Prostate gland (tissue), 2 donors: ENCODE data around the gene DNPEP. TPM values are rescaled to one million over a fixed set of nuclear protein-coding genes. Genes with fewer than 3 reads are reported as not detected.
A peak's percentile ranks its signal among the peaks of the same experiment; 100 is the strongest.

Source experiments
- DNase-seq: peaks from one replicate; pipeline ENCODE4 v3.0.0-alpha.2; 2019; ENCODE audit warnings: low spot score
- H3K27ac ChIP-seq, 2 donors: fragments of 200-600 bp; sonication (generic); 2 replicates each; pipeline ENCODE4 v1.5.1; 2017 to 2019
- H3K27me3 ChIP-seq: fragments of 200-600 bp; sonication (generic); replicated peaks from 2 replicates; pipeline ENCODE4 v1.5.1; 2019; ENCODE audit not compliant: insufficient read depth
- H3K36me3 ChIP-seq, 2 donors: fragments of 200-600 bp; sonication (generic); 1 replicate in 1 of 2; 2 replicates in 1 of 2; pipeline versions ENCODE4 v1.5.1 to v1.8.1; 2017 to 2019
- H3K4me1 ChIP-seq: fragments of 200-600 bp; sonication (generic); replicated peaks from 2 replicates; pipeline ENCODE4 v1.5.1; 2019
- H3K4me3 ChIP-seq, 2 donors: fragments of 200-600 bp; sonication (generic); 2 replicates each; pipeline ENCODE4 v1.5.1; 2017 to 2019
- H3K9me3 ChIP-seq: fragments of 200-600 bp; sonication (generic); 2 replicates; pipeline ENCODE4 v1.5.1; 2017
- POLR2A ChIP-seq: fragments of 450-650 bp; IDR thresholded peaks from one replicate; pipeline ENCODE4 v1.6.1; 2016; ENCODE audit warnings: antibody characterized with exemption, mild to moderate bottlenecking
- POLR2AphosphoS5 ChIP-seq: sonication (generic); formaldehyde crosslinking; IDR thresholded peaks from one replicate; pipeline ENCODE4 v1.6.1; 2017; ENCODE audit warnings: antibody characterized with exemption
- WGBS: methylation state at CpG from one replicate; pipeline ENCODE4 v1.1.5; 2018; 5-methylcytosine and 5-hydroxymethylcytosine counted together
- intact Hi-C: fragments of 100-400 bp; cut with DNase I; formaldehyde crosslinking; loops from one replicate; pipeline ENCODE4 v1.14.2; 2022
- total RNA-seq, 2 donors: library from RNA; depleted of rRNA; stranded (reverse); fragments of >200 nt; gene quantifications; one replicate each; pipeline ENCODE4 v1.1.0, GENCODE V29; 2016
- TF ChIP-seq, protein P1 (sequence below), 4 experiments: fragments of 200-600 bp in 2 of 4; fragments of 450-650 bp in 2 of 4; sonication (generic) in 2 of 4; IDR thresholded peaks; 1 replicate in 3 of 4; 2 replicates in 1 of 4; pipeline ENCODE4 v1.5.1; 2016 to 2019; ENCODE audit warnings: antibody characterized with exemption in 4 of 4, mild to moderate bottlenecking in 2 of 4, moderate library complexity in 2 of 4

Gene DNPEP
- total RNA-seq = 10 to 100 TPM; 54.1 to 82.4 TPM

DNA sequence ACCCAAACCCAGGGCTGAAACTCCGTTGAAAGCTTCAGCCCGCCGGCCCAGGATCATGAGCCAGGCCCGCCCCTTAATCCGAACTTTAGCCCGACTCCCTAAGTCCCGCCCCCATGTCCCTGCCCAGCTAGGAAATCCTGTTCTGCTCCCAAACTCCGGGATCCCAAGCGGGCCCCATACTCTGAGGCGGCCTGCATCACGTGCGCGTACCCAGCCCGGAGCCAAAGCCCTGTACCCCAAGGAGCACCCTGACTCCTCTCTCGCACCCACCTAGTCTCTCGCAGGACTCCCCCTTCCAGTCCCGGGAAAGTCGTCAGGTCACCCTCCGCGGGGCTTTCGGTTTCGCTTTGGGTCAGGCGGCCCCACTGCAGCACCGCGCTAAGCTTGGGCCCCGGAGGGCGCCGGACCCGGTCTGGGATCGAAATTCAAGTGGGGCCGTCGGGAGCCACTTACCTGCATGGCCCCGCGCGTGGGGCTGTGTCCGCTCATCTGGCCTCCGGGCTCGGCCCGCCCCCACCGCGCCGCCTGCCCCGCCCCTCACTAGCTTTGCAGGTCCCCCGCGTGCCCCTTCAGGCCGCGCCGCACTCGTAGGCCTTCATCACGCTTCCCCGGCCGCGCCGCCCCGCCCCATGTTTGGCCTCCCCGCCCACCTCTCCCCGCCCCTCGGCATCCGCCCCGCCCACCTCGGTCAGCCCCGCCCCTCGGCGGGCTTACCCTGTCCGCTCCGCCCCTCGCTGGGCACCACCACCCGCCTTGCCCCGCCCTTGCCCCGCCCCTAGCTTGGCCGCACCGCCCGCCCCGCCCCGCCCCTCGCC lies at the start of gene DNPEP:
Gene DNPEP (minus strand): TSS at position 607 of the 815 bp plus-strand sequence. CDS start 118 bp downstream, at position 489.
- H3K4me1 ChIP-seq = no peaks in the 10 kb centered on the region
- intact Hi-C loops = loop anchor here (5.0 kb wide), 1 partner anchor 210 kb away; the partner anchor contains the start of genes CNPPD1 and RETREG2
- peak within 1 kb of the TSS; percentile 91 to 94 for H3K27ac ChIP-seq
- H3K27me3 ChIP-seq = no peaks in the 10 kb centered on the region
- peak; percentile 34 for TF ChIP-seq POLR2AphosphoS5
- TF ChIP-seq, protein P1, sequence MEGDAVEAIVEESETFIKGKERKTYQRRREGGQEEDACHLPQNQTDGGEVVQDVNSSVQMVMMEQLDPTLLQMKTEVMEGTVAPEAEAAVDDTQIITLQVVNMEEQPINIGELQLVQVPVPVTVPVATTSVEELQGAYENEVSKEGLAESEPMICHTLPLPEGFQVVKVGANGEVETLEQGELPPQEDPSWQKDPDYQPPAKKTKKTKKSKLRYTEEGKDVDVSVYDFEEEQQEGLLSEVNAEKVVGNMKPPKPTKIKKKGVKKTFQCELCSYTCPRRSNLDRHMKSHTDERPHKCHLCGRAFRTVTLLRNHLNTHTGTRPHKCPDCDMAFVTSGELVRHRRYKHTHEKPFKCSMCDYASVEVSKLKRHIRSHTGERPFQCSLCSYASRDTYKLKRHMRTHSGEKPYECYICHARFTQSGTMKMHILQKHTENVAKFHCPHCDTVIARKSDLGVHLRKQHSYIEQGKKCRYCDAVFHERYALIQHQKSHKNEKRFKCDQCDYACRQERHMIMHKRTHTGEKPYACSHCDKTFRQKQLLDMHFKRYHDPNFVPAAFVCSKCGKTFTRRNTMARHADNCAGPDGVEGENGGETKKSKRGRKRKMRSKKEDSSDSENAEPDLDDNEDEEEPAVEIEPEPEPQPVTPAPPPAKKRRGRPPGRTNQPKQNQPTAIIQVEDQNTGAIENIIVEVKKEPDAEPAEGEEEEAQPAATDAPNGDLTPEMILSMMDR (IDR thresholded peaks at IDR 0.05) = peak in 1 of 4 experiments; percentile 3
- TF ChIP-seq POLR2A = peak; percentile 42
- no peaks in the 10 kb centered on the region for H3K9me3 ChIP-seq
- peak within 1 kb of the TSS; percentile 79 to 89 for H3K4me3 ChIP-seq
- DNase-seq = peak; percentile 94
- H3K36me3 ChIP-seq = peaks cover 4 to 9% of the 10 kb centered on the region in 2 donors
- WGBS = under 1% methylated on average over 70 of the region's 76 CpGs

DNA sequence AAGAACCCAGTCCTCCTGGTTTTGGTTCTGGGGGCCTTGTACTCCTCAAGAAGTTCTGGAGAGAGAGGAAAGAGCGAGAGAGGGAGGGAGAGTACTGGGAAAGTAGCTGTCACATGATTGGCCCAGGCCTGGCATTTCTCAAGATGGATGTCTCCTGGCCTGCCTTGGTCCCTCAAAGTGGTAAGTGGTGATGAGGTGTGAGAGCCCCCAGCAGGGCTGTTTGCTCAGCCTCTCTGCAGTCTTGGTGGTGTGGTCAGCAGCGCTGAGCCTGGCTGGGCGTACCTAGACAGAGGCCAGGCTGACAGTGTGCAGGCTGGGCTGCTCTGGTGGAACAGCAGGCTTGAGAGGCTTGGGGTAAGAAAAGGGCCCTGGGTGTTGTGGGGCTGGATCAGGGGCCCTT lies 49.4 kb upstream of the DNPEP start:
- no peaks in the 10 kb centered on the region for H3K27me3 ChIP-seq
- no peaks in the 10 kb centered on the region for H3K4me1 ChIP-seq
- H3K9me3 ChIP-seq = no peaks in the 10 kb centered on the region
- intact Hi-C loops = no loop called here
- DNase-seq = no peak
- H3K36me3 ChIP-seq = no peaks in the 10 kb centered on the region
- WGBS = 63% methylated on average over 3 of the region's 3 CpGs
- H3K27ac ChIP-seq = peak overlapping the region in 1 of 2 donors; percentile 64
- H3K4me3 ChIP-seq = no peak overlapping the region
- TF ChIP-seq POLR2A (no peak), POLR2AphosphoS5 (no peak)
- TF ChIP-seq, protein P1 (IDR thresholded peaks at IDR 0.05) = no peak

DNA sequence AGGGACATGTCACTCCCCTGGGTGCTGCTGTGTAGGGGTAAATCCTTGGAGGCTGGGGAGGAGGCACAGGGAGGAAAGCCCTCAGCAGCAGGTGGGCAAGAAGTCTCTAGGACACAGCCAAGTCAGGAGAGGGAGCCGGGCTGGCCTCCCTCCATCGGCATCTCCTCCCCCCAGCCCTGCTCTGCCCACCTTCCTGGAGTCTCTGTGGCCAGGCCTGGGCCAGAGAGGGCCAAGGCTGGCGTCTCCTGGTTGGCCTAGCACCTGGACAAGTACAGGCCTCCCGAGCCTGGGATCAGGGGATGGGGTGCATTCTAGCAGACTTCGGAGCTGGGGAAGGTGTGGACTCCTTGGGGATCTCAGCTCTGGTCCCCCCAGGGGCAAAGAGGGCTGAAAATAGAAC lies 48.8 kb upstream of the DNPEP start:
- Histone ChIP-seq H3K9me3 (no peaks in the 10 kb centered on the region), H3K27me3 (no peaks in the 10 kb centered on the region), H3K4me3 (no peak overlapping the region), H3K27ac (peak overlapping the region; percentile 22 to 64), H3K36me3 (no peaks in the 10 kb centered on the region), H3K4me1 (no peaks in the 10 kb centered on the region)
- WGBS = 84% methylated on average over 5 of the region's 5 CpGs
- DNase-seq = no peak
- TF ChIP-seq, protein P1 (IDR thresholded peaks at IDR 0.05) = no peak
- TF ChIP-seq POLR2A (no peak), POLR2AphosphoS5 (no peak)
- intact Hi-C loops = no loop called here

DNA sequence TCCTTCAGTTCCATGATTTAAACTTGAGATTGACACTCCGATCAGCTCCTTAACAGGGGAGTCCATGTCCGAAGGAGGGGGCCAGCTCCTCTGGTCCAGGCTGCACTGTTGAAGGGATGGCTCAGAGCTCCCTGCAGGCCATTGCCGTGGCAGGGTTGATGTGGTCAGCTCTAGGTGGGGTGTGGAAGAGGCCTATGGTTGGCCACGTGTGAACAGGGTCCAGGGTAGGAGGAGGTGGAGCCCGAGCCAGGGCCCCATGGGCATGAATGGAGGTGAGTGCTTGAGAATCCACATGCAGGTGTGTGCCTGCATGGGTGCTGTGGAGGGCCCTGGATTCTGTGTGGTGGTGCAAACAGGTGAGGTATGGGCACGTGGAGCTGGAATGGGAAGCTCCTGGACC lies 48.0 kb upstream of the DNPEP start:
- Histone ChIP-seq H3K27ac (peak overlapping the region; percentile 64 to 69), H3K4me1 (no peaks in the 10 kb centered on the region), H3K9me3 (no peaks in the 10 kb centered on the region), H3K4me3 (no peak overlapping the region), H3K27me3 (no peaks in the 10 kb centered on the region), H3K36me3 (no peaks in the 10 kb centered on the region)
- 90% methylated on average over 6 of the region's 6 CpGs for WGBS
- no peak for TF ChIP-seq POLR2AphosphoS5
- TF ChIP-seq, protein P1 (IDR thresholded peaks at IDR 0.05) = no peak
- no peak for TF ChIP-seq POLR2A
- intact Hi-C loops = no loop called here
- no peak for DNase-seq
